Loucy (cell line): ENCODE results near the gene ARRB2.

ENCODE experiments used
- H2AFZ ChIP-seq: fragments of 200-600 bp; sonication (generic); 2 replicates; pipeline ENCODE4 v1.6.0; 2016; ENCODE audit warnings: antibody characterized with exemption, mild to moderate bottlenecking, low read length, moderate library complexity
- H3F3A ChIP-seq: fragments of 200-600 bp; 2 replicates; pipeline ENCODE4 v1.6.0; 2016; ENCODE audit warnings: antibody characterized with exemption, low read depth, mild to moderate bottlenecking
- H3K27me3 ChIP-seq: fragments of 200-600 bp; sonication (generic); 2 replicates; pipeline ENCODE4 v1.6.1; 2014; ENCODE audit warnings: low read length, mild to moderate bottlenecking; ENCODE audit not compliant: insufficient read depth, poor library complexity, severe bottlenecking
- H3K36me3 ChIP-seq: fragments of 200-600 bp; sonication (generic); 2 replicates; pipeline ENCODE4 v1.6.1; 2016; ENCODE audit warnings: low read length; ENCODE audit not compliant: insufficient read depth
- H3K4me1 ChIP-seq: fragments of 200-600 bp; sonication (generic); 2 replicates; pipeline ENCODE4 v1.5.1; 2014; ENCODE audit warnings: low read length, mild to moderate bottlenecking; ENCODE audit not compliant: insufficient read depth, poor library complexity, severe bottlenecking
- H3K4me2 ChIP-seq: fragments of 200-600 bp; sonication (generic); 2 replicates; pipeline ENCODE4 v1.6.0; 2014; ENCODE audit warnings: antibody characterized with exemption, low read length, low read depth, mild to moderate bottlenecking; ENCODE audit not compliant: poor library complexity, severe bottlenecking
- H3K4me3 ChIP-seq: fragments of 200-600 bp; sonication (generic); 2 replicates; pipeline ENCODE4 v1.5.1; 2014; ENCODE audit warnings: low read length, mild to moderate bottlenecking, mixed read lengths; ENCODE audit not compliant: poor library complexity, severe bottlenecking
- H3K79me2 ChIP-seq: fragments of 200-600 bp; sonication (generic); 2 replicates; pipeline ENCODE4 v1.6.1; 2014; ENCODE audit warnings: low read length; ENCODE audit not compliant: insufficient read depth
- H3K9ac ChIP-seq: fragments of 200-600 bp; sonication (generic); 2 replicates; pipeline ENCODE4 v1.6.0; 2014; ENCODE audit warnings: mild to moderate bottlenecking, low read depth, low read length, moderate library complexity; ENCODE audit not compliant: poor library complexity, severe bottlenecking
- H3K9me2 ChIP-seq: fragments of 200-600 bp; sonication (generic); replicated peaks from 2 replicates; pipeline ENCODE4 v1.6.1; 2016; ENCODE audit warnings: low read depth, low read length, mixed read lengths
- H3K9me3 ChIP-seq: fragments of 200-600 bp; sonication (generic); 2 replicates; pipeline ENCODE4 v1.6.1; 2014; ENCODE audit warnings: mild to moderate bottlenecking, antibody characterized with exemption, low read length, low read depth; ENCODE audit not compliant: insufficient read depth
- H4K20me1 ChIP-seq: fragments of 200-600 bp; sonication (generic); 2 replicates; pipeline ENCODE4 v1.6.0; 2014; ENCODE audit warnings: antibody characterized with exemption, low read length, mild to moderate bottlenecking; ENCODE audit not compliant: insufficient read depth, poor library complexity, severe bottlenecking
- EZH2phosphoT487 ChIP-seq: fragments of 200-600 bp; IDR thresholded peaks from 2 replicates; pipeline ENCODE4 v1.6.1; 2018; ENCODE audit warnings: antibody characterized with exemption, mild to moderate bottlenecking, moderate library complexity, borderline replicate concordance
- TF ChIP-seq, protein P1 (sequence below): fragments of 200-600 bp; sonication (generic); conservative IDR thresholded peaks from 2 replicates; pipeline ENCODE4 v1.5.1; 2014; ENCODE audit warnings: mild to moderate bottlenecking, antibody characterized with exemption, low read length

Gene ARRB2

GRCh38 chr17:4690745-4691144 lies 19.7 kb upstream of the ARRB2 start:
- no peak overlapping the region for H3K9ac ChIP-seq
- peaks cover 45% of the 10 kb centered on the region; the same call in 1 of the 2 replicates for H3K36me3 ChIP-seq
- no peaks in the 10 kb centered on the region for H3K9me3 ChIP-seq
- TF ChIP-seq, protein P1, sequence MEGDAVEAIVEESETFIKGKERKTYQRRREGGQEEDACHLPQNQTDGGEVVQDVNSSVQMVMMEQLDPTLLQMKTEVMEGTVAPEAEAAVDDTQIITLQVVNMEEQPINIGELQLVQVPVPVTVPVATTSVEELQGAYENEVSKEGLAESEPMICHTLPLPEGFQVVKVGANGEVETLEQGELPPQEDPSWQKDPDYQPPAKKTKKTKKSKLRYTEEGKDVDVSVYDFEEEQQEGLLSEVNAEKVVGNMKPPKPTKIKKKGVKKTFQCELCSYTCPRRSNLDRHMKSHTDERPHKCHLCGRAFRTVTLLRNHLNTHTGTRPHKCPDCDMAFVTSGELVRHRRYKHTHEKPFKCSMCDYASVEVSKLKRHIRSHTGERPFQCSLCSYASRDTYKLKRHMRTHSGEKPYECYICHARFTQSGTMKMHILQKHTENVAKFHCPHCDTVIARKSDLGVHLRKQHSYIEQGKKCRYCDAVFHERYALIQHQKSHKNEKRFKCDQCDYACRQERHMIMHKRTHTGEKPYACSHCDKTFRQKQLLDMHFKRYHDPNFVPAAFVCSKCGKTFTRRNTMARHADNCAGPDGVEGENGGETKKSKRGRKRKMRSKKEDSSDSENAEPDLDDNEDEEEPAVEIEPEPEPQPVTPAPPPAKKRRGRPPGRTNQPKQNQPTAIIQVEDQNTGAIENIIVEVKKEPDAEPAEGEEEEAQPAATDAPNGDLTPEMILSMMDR, result no peak
- no peak for TF ChIP-seq EZH2phosphoT487
- H3K9me2 ChIP-seq, result no peaks in the 10 kb centered on the region
- H3K27me3 ChIP-seq, result no peaks in the 10 kb centered on the region
- H3K4me3 ChIP-seq, result no peak overlapping the region
- peaks cover 46% of the 10 kb centered on the region for H3K79me2 ChIP-seq
- no peak overlapping the region for H2AFZ ChIP-seq
- H3K4me2 ChIP-seq, result no peak overlapping the region
- no peaks in the 10 kb centered on the region for H3K4me1 ChIP-seq
- no peaks in the 10 kb centered on the region for H3F3A ChIP-seq
- peaks cover 5% of the 10 kb centered on the region for H4K20me1 ChIP-seq

- no peaks in the 10 kb centered on the region for H3K4me1 ChIP-seq
- H3K9ac ChIP-seq, result no peak overlapping the region
- no peak for TF ChIP-seq EZH2phosphoT487
- TF ChIP-seq, protein P1, result no peak
- H4K20me1 ChIP-seq, result peaks cover 6% of the 10 kb centered on the region
- H3K9me3 ChIP-seq, result no peaks in the 10 kb centered on the region
- peaks cover 38% of the 10 kb centered on the region; the same call in 1 of the 2 replicates for H3K36me3 ChIP-seq
- H3K4me2 ChIP-seq, result no peak overlapping the region
- no peaks in the 10 kb centered on the region for H3F3A ChIP-seq
- H3K9me2 ChIP-seq, result no peaks in the 10 kb centered on the region
- H2AFZ ChIP-seq, result no peak overlapping the region
- H3K27me3 ChIP-seq, result no peaks in the 10 kb centered on the region
- peaks cover 52% of the 10 kb centered on the region for H3K79me2 ChIP-seq
- no peak overlapping the region for H3K4me3 ChIP-seq
Measured at GRCh38 chr17:4691686-4692085, 18.7 kb upstream of the ARRB2 start.

DNA sequence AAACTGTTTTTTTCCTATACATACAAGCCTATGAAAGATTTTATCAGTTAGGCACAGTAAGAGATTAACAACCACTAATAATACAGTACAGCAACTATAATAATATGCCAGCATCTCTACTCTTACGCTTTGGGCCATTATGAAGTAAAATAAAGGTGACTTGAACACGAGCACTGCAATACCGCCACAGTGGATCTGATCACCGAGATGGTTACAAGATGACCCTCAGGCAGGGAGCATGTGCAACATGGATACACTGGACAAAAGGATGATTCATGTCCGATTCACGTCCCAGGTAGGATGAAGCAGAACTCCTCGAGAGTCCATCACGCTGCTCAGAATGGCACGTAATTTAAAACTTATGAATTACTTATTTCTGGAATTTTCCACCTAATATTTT lies 17.0 kb upstream of the ARRB2 start:
- no peaks in the 10 kb centered on the region for H3F3A ChIP-seq
- H3K4me1 ChIP-seq, result no peaks in the 10 kb centered on the region
- no peak overlapping the region for H3K4me2 ChIP-seq
- H2AFZ ChIP-seq, result no peak overlapping the region
- no peak overlapping the region for H3K9ac ChIP-seq
- H3K4me3 ChIP-seq, result no peak overlapping the region
- H3K9me2 ChIP-seq, result no peaks in the 10 kb centered on the region
- H4K20me1 ChIP-seq, result peaks cover 7% of the 10 kb centered on the region
- no peaks in the 10 kb centered on the region for H3K9me3 ChIP-seq
- H3K36me3 ChIP-seq, result peaks cover 25% of the 10 kb centered on the region; the same call in 1 of the 2 replicates
- no peaks in the 10 kb centered on the region for H3K27me3 ChIP-seq
- peaks cover 65% of the 10 kb centered on the region for H3K79me2 ChIP-seq
- no peak for TF ChIP-seq EZH2phosphoT487
- TF ChIP-seq, protein P1, result no peak
